PC-9 (cell line): ENCODE results near the gene LRRC32.

ENCODE experiments used
- EZH2 ChIP-seq: fragments of 200-600 bp; sonication (generic); IDR thresholded peaks from 2 replicates; pipeline ENCODE4 v1.8.0; 2017; ENCODE audit warnings: antibody characterized with exemption, low read depth
- TF ChIP-seq, protein P1 (sequence below): fragments of 200-600 bp; sonication (generic); conservative IDR thresholded peaks from 2 replicates; pipeline ENCODE4 v1.6.1; 2017; ENCODE audit warnings: mixed run types, antibody characterized with exemption, mild to moderate bottlenecking, moderate library complexity

- TF ChIP-seq, protein P1, sequence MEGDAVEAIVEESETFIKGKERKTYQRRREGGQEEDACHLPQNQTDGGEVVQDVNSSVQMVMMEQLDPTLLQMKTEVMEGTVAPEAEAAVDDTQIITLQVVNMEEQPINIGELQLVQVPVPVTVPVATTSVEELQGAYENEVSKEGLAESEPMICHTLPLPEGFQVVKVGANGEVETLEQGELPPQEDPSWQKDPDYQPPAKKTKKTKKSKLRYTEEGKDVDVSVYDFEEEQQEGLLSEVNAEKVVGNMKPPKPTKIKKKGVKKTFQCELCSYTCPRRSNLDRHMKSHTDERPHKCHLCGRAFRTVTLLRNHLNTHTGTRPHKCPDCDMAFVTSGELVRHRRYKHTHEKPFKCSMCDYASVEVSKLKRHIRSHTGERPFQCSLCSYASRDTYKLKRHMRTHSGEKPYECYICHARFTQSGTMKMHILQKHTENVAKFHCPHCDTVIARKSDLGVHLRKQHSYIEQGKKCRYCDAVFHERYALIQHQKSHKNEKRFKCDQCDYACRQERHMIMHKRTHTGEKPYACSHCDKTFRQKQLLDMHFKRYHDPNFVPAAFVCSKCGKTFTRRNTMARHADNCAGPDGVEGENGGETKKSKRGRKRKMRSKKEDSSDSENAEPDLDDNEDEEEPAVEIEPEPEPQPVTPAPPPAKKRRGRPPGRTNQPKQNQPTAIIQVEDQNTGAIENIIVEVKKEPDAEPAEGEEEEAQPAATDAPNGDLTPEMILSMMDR = no peak
- TF ChIP-seq EZH2 = no peak
Observed at GRCh38 chr11:76672431-76673175, 2.1 kb upstream of the LRRC32 start.
